Adrenal gland (tissue), 5 donors: ENCODE results near the gene DIP2A.

Experiments
- CTCF ChIP-seq, 6 experiments: fragments of 450-650 bp in 4 of 6; fragments of 200-600 bp in 2 of 6; sonication (generic) in 1 of 6; IDR thresholded peaks; 1 replicate in 5 of 6; 2 replicates in 1 of 6; pipeline versions ENCODE4 v1.5.1 to v1.8.0; 2016 to 2021; ENCODE audit warnings: antibody characterized with exemption in 6 of 6, mild to moderate bottlenecking in 2 of 6, moderate library complexity in 1 of 6
- POLR2A ChIP-seq, 2 donors: fragments of 450-650 bp; IDR thresholded peaks; one replicate each; pipeline ENCODE4 v1.6.1; 2017; ENCODE audit warnings: antibody characterized with exemption in 2 of 2, mild to moderate bottlenecking in 2 of 2, moderate library complexity in 1 of 2
- donor health status: DM: no; HTN: no; CAD: no.

GRCh38 chr21:46562472-46562871, 103.8 kb downstream of the DIP2A start:
- TF ChIP-seq POLR2A (IDR thresholded peaks at IDR 0.05): no peak
- no peak for TF ChIP-seq CTCF (IDR thresholded peaks at IDR 0.05)
